ENCODE results near the gene AKR1B1. TPM values are rescaled to one million over a fixed set of nuclear protein-coding genes. Genes with fewer than 3 reads are reported as not detected.

AKR1B1 gene
- total and polyA plus RNA-seq, 9 of the 15 experiments (the other 6 are each of a cell fraction or from before 2014, with no cell fraction given): 2.0 to 10.6 (median 6.2) TPM

GRCh38 chr7:134470864-134471263, 12.0 kb upstream of the AKR1B1 start (continued):
- TF ChIP-seq MGA (IDR thresholded peaks at IDR 0.05): peak; percentile 30; the same call in 1 of the 2 replicates
- TF ChIP-seq ZBTB2 (IDR thresholded peaks at IDR 0.05): no peak
- no peak for TF ChIP-seq KAT2B (IDR thresholded peaks at IDR 0.05; ENCODE audit: low read depth, low read length)
- no peak for TF ChIP-seq ZNF282 (CRISPR knock-in tag; IDR thresholded peaks at IDR 0.05)
